Measurements from ENCODE around the gene GRK3. TPM values are rescaled to one million over a fixed set of nuclear protein-coding genes. Genes with fewer than 3 reads are reported as not detected.

The GRK3 gene
- polyA plus RNA-seq, 2 donors, result 0.41 to 0.51 TPM

GRCh38 chr22:25628494-25628893 lies 64.0 kb downstream of the GRK3 start:
- 35 to 48% methylated on average over 3 of the region's 3 CpGs for WGBS, 2 donors
- H3K9me3 ChIP-seq (ENCODE audit: control insufficient read depth in 2 of 2, insufficient read depth in 1 of 2, low read depth in 1 of 2, low read length in 1 of 2), result peaks cover 0 to 2% of the 10 kb centered on the region in 2 donors
- peaks cover 0 to 5% of the 10 kb centered on the region in 2 donors for H3K4me1 ChIP-seq (ENCODE audit: control insufficient read depth in 2 of 2, insufficient read depth in 2 of 2, low read length in 1 of 2)

GRCh38 chr22:25629613-25630012 lies 65.1 kb downstream of the GRK3 start:
- Histone ChIP-seq H3K4me1 (ENCODE audit: control insufficient read depth in 2 of 2, insufficient read depth in 2 of 2, low read length in 1 of 2) (peaks cover 0 to 5% of the 10 kb centered on the region in 2 donors), H3K9me3 (ENCODE audit: control insufficient read depth in 2 of 2, insufficient read depth in 1 of 2, low read depth in 1 of 2, low read length in 1 of 2) (peaks cover 0 to 2% of the 10 kb centered on the region in 2 donors), H3K36me3 (ENCODE audit: control insufficient read depth in 2 of 2, insufficient read depth in 2 of 2, low read length in 1 of 2) (no peaks in the 10 kb centered on the region), H3K27me3 (ENCODE audit: control insufficient read depth in 1 of 2, insufficient read depth in 2 of 2, low read length in 2 of 2) (no peaks in the 10 kb centered on the region), H3K27ac (ENCODE audit: low read depth in 2 of 2, low read length in 1 of 2) (no peak overlapping the region), H3K4me3 (ENCODE audit: low read depth in 1 of 2, low read length in 2 of 2) (no peak overlapping the region)
- 65 to 67% methylated on average over 2 of the region's 2 CpGs for WGBS, 2 donors

More at GRCh38 chr22:25628494-25628893, 64.0 kb downstream of the GRK3 start:
- H3K4me3 ChIP-seq (ENCODE audit: low read depth in 1 of 2, low read length in 2 of 2), result no peak overlapping the region
- H3K36me3 ChIP-seq (ENCODE audit: control insufficient read depth in 2 of 2, insufficient read depth in 2 of 2, low read length in 1 of 2), result no peaks in the 10 kb centered on the region
- no peaks in the 10 kb centered on the region for H3K27me3 ChIP-seq (ENCODE audit: control insufficient read depth in 1 of 2, insufficient read depth in 2 of 2, low read length in 2 of 2)
- H3K27ac ChIP-seq (ENCODE audit: low read depth in 2 of 2, low read length in 1 of 2), result no peak overlapping the region

- Histone ChIP-seq H3K36me3 (ENCODE audit: control insufficient read depth in 2 of 2, insufficient read depth in 2 of 2, low read length in 1 of 2) (no peaks in the 10 kb centered on the region), H3K27ac (ENCODE audit: low read depth in 2 of 2, low read length in 1 of 2) (no peak overlapping the region), H3K27me3 (ENCODE audit: control insufficient read depth in 1 of 2, insufficient read depth in 2 of 2, low read length in 2 of 2) (no peaks in the 10 kb centered on the region), H3K9me3 (ENCODE audit: control insufficient read depth in 2 of 2, insufficient read depth in 1 of 2, low read depth in 1 of 2, low read length in 1 of 2) (peaks cover 0 to 2% of the 10 kb centered on the region in 2 donors), H3K4me3 (ENCODE audit: low read depth in 1 of 2, low read length in 2 of 2) (no peak overlapping the region), H3K4me1 (ENCODE audit: control insufficient read depth in 2 of 2, insufficient read depth in 2 of 2, low read length in 1 of 2) (peaks cover 0 to 5% of the 10 kb centered on the region in 2 donors)
- WGBS, 2 donors, result 76 to 86% methylated on average over 5 of the region's 5 CpGs
Observed at GRCh38 chr22:25630447-25630846, 66.0 kb downstream of the GRK3 start.

- Histone ChIP-seq H3K4me3 (ENCODE audit: low read depth in 1 of 2, low read length in 2 of 2) (no peak overlapping the region), H3K9me3 (ENCODE audit: control insufficient read depth in 2 of 2, insufficient read depth in 1 of 2, low read depth in 1 of 2, low read length in 1 of 2) (no peaks in the 10 kb centered on the region), H3K27me3 (ENCODE audit: control insufficient read depth in 1 of 2, insufficient read depth in 2 of 2, low read length in 2 of 2) (no peaks in the 10 kb centered on the region), H3K4me1 (ENCODE audit: control insufficient read depth in 2 of 2, insufficient read depth in 2 of 2, low read length in 1 of 2) (no peaks in the 10 kb centered on the region), H3K27ac (ENCODE audit: low read depth in 2 of 2, low read length in 1 of 2) (no peak overlapping the region), H3K36me3 (ENCODE audit: control insufficient read depth in 2 of 2, insufficient read depth in 2 of 2, low read length in 1 of 2) (no peaks in the 10 kb centered on the region)
- WGBS, 2 donors, result 71 to 94% methylated on average over 2 of the region's 2 CpGs
Observed at GRCh38 chr22:25636323-25636722, 71.8 kb downstream of the GRK3 start.

GRCh38 chr22:25637032-25637431 lies 72.6 kb downstream of the GRK3 start:
- H3K9me3 ChIP-seq (ENCODE audit: control insufficient read depth in 2 of 2, insufficient read depth in 1 of 2, low read depth in 1 of 2, low read length in 1 of 2), result no peaks in the 10 kb centered on the region
- 58 to 84% methylated on average over 2 of the region's 2 CpGs for WGBS, 2 donors
- H3K27me3 ChIP-seq (ENCODE audit: control insufficient read depth in 1 of 2, insufficient read depth in 2 of 2, low read length in 2 of 2), result no peaks in the 10 kb centered on the region
- no peak overlapping the region for H3K4me3 ChIP-seq (ENCODE audit: low read depth in 1 of 2, low read length in 2 of 2)
- H3K36me3 ChIP-seq (ENCODE audit: control insufficient read depth in 2 of 2, insufficient read depth in 2 of 2, low read length in 1 of 2), result no peaks in the 10 kb centered on the region
- no peak overlapping the region for H3K27ac ChIP-seq (ENCODE audit: low read depth in 2 of 2, low read length in 1 of 2)
- no peaks in the 10 kb centered on the region for H3K4me1 ChIP-seq (ENCODE audit: control insufficient read depth in 2 of 2, insufficient read depth in 2 of 2, low read length in 1 of 2)

- no peak overlapping the region for H3K27ac ChIP-seq (ENCODE audit: low read depth in 2 of 2, low read length in 1 of 2)
- no peaks in the 10 kb centered on the region for H3K27me3 ChIP-seq (ENCODE audit: control insufficient read depth in 1 of 2, insufficient read depth in 2 of 2, low read length in 2 of 2)
- no peak overlapping the region for H3K4me3 ChIP-seq (ENCODE audit: low read depth in 1 of 2, low read length in 2 of 2)
- H3K36me3 ChIP-seq (ENCODE audit: control insufficient read depth in 2 of 2, insufficient read depth in 2 of 2, low read length in 1 of 2), result no peaks in the 10 kb centered on the region
- no peaks in the 10 kb centered on the region for H3K9me3 ChIP-seq (ENCODE audit: control insufficient read depth in 2 of 2, insufficient read depth in 1 of 2, low read depth in 1 of 2, low read length in 1 of 2)
- 56 to 66% methylated on average over 4 of the region's 4 CpGs for WGBS, 2 donors
- no peaks in the 10 kb centered on the region for H3K4me1 ChIP-seq (ENCODE audit: control insufficient read depth in 2 of 2, insufficient read depth in 2 of 2, low read length in 1 of 2)
Observed at GRCh38 chr22:25637672-25638071, 73.2 kb downstream of the GRK3 start.

GRCh38 chr22:25638638-25639037 lies 74.2 kb downstream of the GRK3 start:
- H3K36me3 ChIP-seq (ENCODE audit: control insufficient read depth in 2 of 2, insufficient read depth in 2 of 2, low read length in 1 of 2), result no peaks in the 10 kb centered on the region
- H3K4me1 ChIP-seq (ENCODE audit: control insufficient read depth in 2 of 2, insufficient read depth in 2 of 2, low read length in 1 of 2), result no peaks in the 10 kb centered on the region
- no peak overlapping the region for H3K27ac ChIP-seq (ENCODE audit: low read depth in 2 of 2, low read length in 1 of 2)
- H3K4me3 ChIP-seq (ENCODE audit: low read depth in 1 of 2, low read length in 2 of 2), result no peak overlapping the region
- H3K9me3 ChIP-seq (ENCODE audit: control insufficient read depth in 2 of 2, insufficient read depth in 1 of 2, low read depth in 1 of 2, low read length in 1 of 2), result no peaks in the 10 kb centered on the region
- H3K27me3 ChIP-seq (ENCODE audit: control insufficient read depth in 1 of 2, insufficient read depth in 2 of 2, low read length in 2 of 2), result no peaks in the 10 kb centered on the region
- WGBS, 2 donors, result 94 to 95% methylated on average over 1 of the region's 1 CpG

- H3K9me3 ChIP-seq (ENCODE audit: control insufficient read depth in 2 of 2, insufficient read depth in 1 of 2, low read depth in 1 of 2, low read length in 1 of 2), result no peaks in the 10 kb centered on the region
- no peak overlapping the region for H3K4me3 ChIP-seq (ENCODE audit: low read depth in 1 of 2, low read length in 2 of 2)
- H3K4me1 ChIP-seq (ENCODE audit: control insufficient read depth in 2 of 2, insufficient read depth in 2 of 2, low read length in 1 of 2), result no peaks in the 10 kb centered on the region
- no peaks in the 10 kb centered on the region for H3K36me3 ChIP-seq (ENCODE audit: control insufficient read depth in 2 of 2, insufficient read depth in 2 of 2, low read length in 1 of 2)
- H3K27ac ChIP-seq (ENCODE audit: low read depth in 2 of 2, low read length in 1 of 2), result no peak overlapping the region
- 79 to 85% methylated on average over 2 of the region's 2 CpGs for WGBS, 2 donors
- no peaks in the 10 kb centered on the region for H3K27me3 ChIP-seq (ENCODE audit: control insufficient read depth in 1 of 2, insufficient read depth in 2 of 2, low read length in 2 of 2)
Observed at GRCh38 chr22:25641650-25642049, 77.2 kb downstream of the GRK3 start.

GRCh38 chr22:25643232-25644000 lies 78.9 kb downstream of the GRK3 start:
- Histone ChIP-seq H3K27me3 (ENCODE audit: control insufficient read depth in 1 of 2, insufficient read depth in 2 of 2, low read length in 2 of 2) (no peaks in the 10 kb centered on the region), H3K36me3 (ENCODE audit: control insufficient read depth in 2 of 2, insufficient read depth in 2 of 2, low read length in 1 of 2) (no peaks in the 10 kb centered on the region), H3K9me3 (ENCODE audit: control insufficient read depth in 2 of 2, insufficient read depth in 1 of 2, low read depth in 1 of 2, low read length in 1 of 2) (no peaks in the 10 kb centered on the region), H3K4me3 (ENCODE audit: low read depth in 1 of 2, low read length in 2 of 2) (no peak overlapping the region), H3K4me1 (ENCODE audit: control insufficient read depth in 2 of 2, insufficient read depth in 2 of 2, low read length in 1 of 2) (no peaks in the 10 kb centered on the region), H3K27ac (ENCODE audit: low read depth in 2 of 2, low read length in 1 of 2) (no peak overlapping the region)
- WGBS, 2 donors, result 82 to 85% methylated on average over 9 of the region's 9 CpGs

- H3K27me3 ChIP-seq (ENCODE audit: control insufficient read depth in 1 of 2, insufficient read depth in 2 of 2, low read length in 2 of 2), result no peaks in the 10 kb centered on the region
- no peaks in the 10 kb centered on the region for H3K9me3 ChIP-seq (ENCODE audit: control insufficient read depth in 2 of 2, insufficient read depth in 1 of 2, low read depth in 1 of 2, low read length in 1 of 2)
- 67 to 72% methylated on average over 3 of the region's 3 CpGs for WGBS, 2 donors
- H3K4me1 ChIP-seq (ENCODE audit: control insufficient read depth in 2 of 2, insufficient read depth in 2 of 2, low read length in 1 of 2), result no peaks in the 10 kb centered on the region
- no peaks in the 10 kb centered on the region for H3K36me3 ChIP-seq (ENCODE audit: control insufficient read depth in 2 of 2, insufficient read depth in 2 of 2, low read length in 1 of 2)
- H3K4me3 ChIP-seq (ENCODE audit: low read depth in 1 of 2, low read length in 2 of 2), result no peak overlapping the region
- no peak overlapping the region for H3K27ac ChIP-seq (ENCODE audit: low read depth in 2 of 2, low read length in 1 of 2)
Observed at GRCh38 chr22:25644122-25644521, 79.6 kb downstream of the GRK3 start.

Measured in esophagus (tissue), 2 donors.